Endothelial cell of umbilical vein (primary cell): ENCODE results near the gene CCL21. TPM values are rescaled to one million over a fixed set of nuclear protein-coding genes. Genes with fewer than 3 reads are reported as not detected.

Experiments used
- BruUV-seq: library from RNA; stranded (reverse); fragments of 400-500 nt; replicated peaks from 2 replicates; lab custom pipeline; 2021; lab: Mats Ljungman, UMichigan
- CTCF ChIA-PET: fragments of 300-600, 350-600 bp; sonication (Branson Sonifier 250); formaldehyde crosslinking; loops from one replicate; lab custom pipeline; 2021; ENCODE audit warnings: antibody characterized with exemption, inconsistent platforms; lab: Charles Lee
- POLR2A ChIA-PET: fragments of 300-600, 350-600 bp; sonication (Branson Sonifier 250); formaldehyde crosslinking; loops from one replicate; lab custom pipeline; 2021; ENCODE audit warnings: antibody characterized with exemption, inconsistent platforms; lab: Charles Lee
- DNase-seq: peaks from one replicate; pipeline ENCODE4 v3.0.0-alpha.2; 2011; ENCODE audit warnings: low read depth, low spot score
- FAIRE-seq: peaks from 2 replicates; lab custom pipeline; 2011; peaks lifted over from hg19 to GRCh38; lab: Jason Lieb, UNC
- H2AFZ ChIP-seq: 2 replicates; pipeline ENCODE4 v1.6.0; 2012; ENCODE audit warnings: low read depth, low read length, control low read depth, inconsistent platforms
- H3K27ac ChIP-seq: 2 replicates; pipeline ENCODE4 v1.5.1; 2011; ENCODE audit warnings: low read depth, mild to moderate bottlenecking, control low read depth, low read length, moderate library complexity; ENCODE audit not compliant: insufficient read depth
- H3K27me3 ChIP-seq, 2 experiments: 2 replicates each; pipeline versions ENCODE4 v1.6.0 to v1.6.1; 2011; ENCODE audit warnings: low read length in 2 of 2, mixed read lengths in 1 of 2; ENCODE audit not compliant: control insufficient read depth in 2 of 2, insufficient read depth in 2 of 2
- H3K36me3 ChIP-seq, 2 experiments: 2 replicates in 1 of 2; 3 replicates in 1 of 2; pipeline ENCODE4 v1.5.1; 2011; ENCODE audit warnings: low read length in 2 of 2, mild to moderate bottlenecking in 1 of 2, moderate library complexity in 1 of 2; ENCODE audit not compliant: control insufficient read depth in 2 of 2, insufficient read depth in 2 of 2; ENCODE audit errors: extremely low read depth in 1 of 2
- H3K4me1 ChIP-seq: 3 replicates; pipeline ENCODE4 v1.5.1; 2011; ENCODE audit warnings: mild to moderate bottlenecking, low read length; ENCODE audit not compliant: control insufficient read depth, insufficient read depth; ENCODE audit errors: extremely low read depth
- H3K4me2 ChIP-seq: 2 replicates; pipeline ENCODE4 v1.6.1; 2011; ENCODE audit warnings: low read length, control low read depth, mixed read lengths; ENCODE audit not compliant: insufficient read depth
- H3K4me3 ChIP-seq, 3 experiments: fragments of 200-600 bp in 1 of 3; sonication (generic), shearing (Covaris generic) in 1 of 3; replicated peaks in 1 of 3; 2 replicates each; pipeline ENCODE4 v1.5.1; 2011 to 2016; ENCODE audit warnings: control low read depth in 3 of 3, low read length in 3 of 3, mild to moderate bottlenecking in 2 of 3, inconsistent platforms in 1 of 3, low read depth in 1 of 3, moderate library complexity in 1 of 3; ENCODE audit not compliant: insufficient read depth in 1 of 3
- H3K79me2 ChIP-seq: 2 replicates; pipeline ENCODE4 v1.6.0; 2012; ENCODE audit warnings: low read length, inconsistent platforms; ENCODE audit not compliant: control insufficient read depth, insufficient read depth
- H3K9ac ChIP-seq: replicated peaks from 2 replicates; pipeline ENCODE3; 2011; ENCODE audit warnings: low read length, control low read depth; ENCODE audit not compliant: insufficient read depth; ENCODE audit errors: extremely low read depth
- H3K9me1 ChIP-seq: replicated peaks from 3 replicates; pipeline ENCODE4 v1.6.0; 2011; ENCODE audit warnings: mild to moderate bottlenecking, low read length; ENCODE audit not compliant: control insufficient read depth, insufficient read depth; ENCODE audit errors: extremely low read depth
- H3K9me3 ChIP-seq: replicated peaks from 2 replicates; pipeline ENCODE4 v1.5.1; 2012; ENCODE audit warnings: low read length, inconsistent platforms; ENCODE audit not compliant: control insufficient read depth, insufficient read depth
- H4K20me1 ChIP-seq: replicated peaks from 2 replicates; pipeline ENCODE3; 2011; ENCODE audit warnings: mild to moderate bottlenecking, low read length; ENCODE audit not compliant: control insufficient read depth, insufficient read depth; ENCODE audit errors: extremely low read depth
- CTCF ChIP-seq, 2 donors: IDR thresholded peaks; 1 replicate in 1 of 2; 2 replicates in 1 of 2; pipeline ENCODE4 v1.5.1; 2011; ENCODE audit warnings: low read length in 2 of 2, mild to moderate bottlenecking in 2 of 2, moderate library complexity in 2 of 2, control low read depth in 1 of 2, inconsistent platforms in 1 of 2, low read depth in 1 of 2; ENCODE audit not compliant: insufficient read depth in 1 of 2; ENCODE audit errors: extremely low read depth in 1 of 2
- EZH2 ChIP-seq: IDR thresholded peaks from 2 replicates; pipeline ENCODE4 v1.6.1; 2012; ENCODE audit warnings: borderline replicate concordance, low read depth, mild to moderate bottlenecking, moderate library complexity, low read length, inconsistent platforms; ENCODE audit not compliant: severe bottlenecking
- FOS ChIP-seq: IDR thresholded peaks from 2 replicates; pipeline ENCODE4 v1.6.1; 2011; ENCODE audit warnings: mild to moderate bottlenecking, low read length, moderate library complexity, borderline replicate concordance; ENCODE audit not compliant: insufficient read depth
- GATA2 ChIP-seq: IDR thresholded peaks from 2 replicates; pipeline ENCODE4 v1.7.0; 2011; ENCODE audit warnings: low read depth, mild to moderate bottlenecking, moderate library complexity, mixed read lengths, low read length; ENCODE audit not compliant: insufficient read length, insufficient read depth
- JUN ChIP-seq: IDR thresholded peaks from 2 replicates; pipeline ENCODE4 v1.6.1; 2011; ENCODE audit warnings: borderline replicate concordance, low read depth; ENCODE audit not compliant: insufficient read length, insufficient read depth
- MAX ChIP-seq: IDR thresholded peaks from 2 replicates; pipeline ENCODE4 v1.6.1; 2011; ENCODE audit not compliant: insufficient read depth, insufficient read length
- MYC ChIP-seq: IDR thresholded peaks from one replicate; pipeline ENCODE4 v1.6.1; 2011; ENCODE audit warnings: mild to moderate bottlenecking, low read depth, low read length
- POLR2A ChIP-seq: IDR thresholded peaks from 2 replicates; pipeline ENCODE4 v1.6.1; 2012; ENCODE audit warnings: low read depth, mild to moderate bottlenecking, control low read depth, low read length
- POLR2AphosphoS5 ChIP-seq: IDR thresholded peaks from 2 replicates; pipeline ENCODE4 v1.6.1; 2012; ENCODE audit warnings: low read depth, mild to moderate bottlenecking, control low read depth, low read length, moderate library complexity; ENCODE audit not compliant: insufficient read depth
- dilution Hi-C: fragments of 300-500 bp; cut with MboI; formaldehyde crosslinking; loops from one replicate; pipeline ENCODE4 v1.15.0; 2019; ENCODE audit warnings: low sequenced_read_pairs; ENCODE audit not compliant: extremely low pct_ligation_motif_present
- intact Hi-C: fragments of 100-400 bp; cut with micrococcal nuclease; formaldehyde crosslinking; loops from one replicate; pipeline ENCODE4 v1.10.0; 2022
- polyA plus RNA-seq, 4 experiments: library from polyadenylated mRNA; depleted of rRNA in 3 of 4; stranded (reverse) in 3 of 4; unstranded in 1 of 4; fragments of >200 nt; gene quantifications; 2 replicates each; pipeline versions ENCODE4 v1.2.1 to v1.2.3, GENCODE V29; 2011 to 2012; ENCODE audit warnings: missing spikeins in 1 of 4
- total RNA-seq: library from RNA; stranded (reverse); gene quantifications from 2 replicates; pipeline ENCODE4 v1.2.3, GENCODE V29; 2021

The CCL21 gene
- total and polyA plus RNA-seq, 2 donors (not counting 3 experiments of a cell fraction or from before 2014, with no cell fraction given) = 0.17 TPM; not detected in 1

- POLR2A ChIA-PET = no interaction called here
- Histone ChIP-seq H4K20me1 (no peaks in the 10 kb centered on the region), H3K4me3 (no peak overlapping the region), H3K36me3 (no peaks in the 10 kb centered on the region), H3K9me3 (no peaks in the 10 kb centered on the region), H3K79me2 (no peaks in the 10 kb centered on the region), H3K4me1 (no peaks in the 10 kb centered on the region), H2AFZ (no peak overlapping the region), H3K27ac (no peak overlapping the region), H3K4me2 (no peak overlapping the region), H3K9ac (no peak overlapping the region), H3K9me1 (no peaks in the 10 kb centered on the region), H3K27me3 (peaks cover 2 to 3% of the 10 kb centered on the region in 2 experiments)
- DNase-seq (no peak), FAIRE-seq (no peak)
- CTCF ChIA-PET = interaction anchor here (1.3 kb wide), 1 partner anchor 18 kb away, joined by 4 read pairs; no protein-coding TSS in a partner anchor
- no TSS peak for BruUV-seq
- intact Hi-C loops = no loop called here
- dilution Hi-C loops = no loop called here
- TF ChIP-seq MAX = no peak
- no peak for TF ChIP-seq JUN
- no peak for TF ChIP-seq CTCF (IDR thresholded peaks at IDR 0.05; ENCODE audit: extremely low read depth in 1 of 2, insufficient read depth in 1 of 2, low read depth in 1 of 2, low read length in 2 of 2)
- TF ChIP-seq GATA2 = no peak
- no peak for TF ChIP-seq POLR2A
- no peak for TF ChIP-seq FOS
- no peak for TF ChIP-seq POLR2AphosphoS5
- TF ChIP-seq MYC = no peak
- TF ChIP-seq EZH2 = no peak
These were observed 25.8 kb downstream of the CCL21 start for GRCh38 chr9:34684145-34684544.
